ENCODE results near the gene RNF6.

The RNF6 gene

DNA sequence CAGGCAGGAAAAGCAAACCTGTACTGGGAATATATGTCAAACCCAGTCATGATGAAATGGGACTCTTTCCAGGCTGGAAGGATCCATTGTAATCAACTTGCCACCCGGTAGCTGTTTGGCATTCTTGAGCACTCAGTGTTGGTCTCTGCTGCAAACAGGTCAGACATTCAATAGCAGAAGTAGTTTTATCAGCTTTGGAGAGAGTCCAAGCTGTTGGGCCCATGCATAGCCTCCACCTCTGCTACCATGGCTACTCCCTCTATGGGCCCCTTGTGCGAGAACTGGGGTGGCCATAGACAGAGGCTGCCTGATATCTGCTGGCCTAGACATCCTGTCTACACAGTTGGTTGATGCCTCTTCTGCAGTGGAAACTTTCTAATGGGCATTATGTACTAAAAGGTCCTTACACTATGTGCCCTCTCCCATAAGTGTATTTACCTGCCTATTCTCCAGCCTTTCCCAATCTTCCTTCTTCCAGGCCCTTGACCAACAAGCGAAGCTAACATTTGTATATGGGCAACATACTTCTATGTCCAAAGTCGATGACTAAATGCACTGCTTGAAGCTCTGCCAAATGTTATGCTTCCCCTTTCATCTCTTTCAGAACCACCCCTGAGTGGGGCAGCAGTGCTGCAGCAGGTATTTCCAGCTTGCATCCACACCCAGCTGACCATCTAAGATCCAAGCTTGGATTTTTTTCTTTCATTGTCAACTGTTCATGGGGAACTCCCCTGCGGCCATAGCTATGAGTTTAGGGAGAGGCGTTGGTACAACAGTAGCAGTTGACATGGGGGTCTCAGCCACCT lies 5.3 kb upstream of the RNF6 start:
- DNase-seq (ENCODE audit: low read depth in 1 of 2, low spot score in 1 of 2) = no peak

DNA sequence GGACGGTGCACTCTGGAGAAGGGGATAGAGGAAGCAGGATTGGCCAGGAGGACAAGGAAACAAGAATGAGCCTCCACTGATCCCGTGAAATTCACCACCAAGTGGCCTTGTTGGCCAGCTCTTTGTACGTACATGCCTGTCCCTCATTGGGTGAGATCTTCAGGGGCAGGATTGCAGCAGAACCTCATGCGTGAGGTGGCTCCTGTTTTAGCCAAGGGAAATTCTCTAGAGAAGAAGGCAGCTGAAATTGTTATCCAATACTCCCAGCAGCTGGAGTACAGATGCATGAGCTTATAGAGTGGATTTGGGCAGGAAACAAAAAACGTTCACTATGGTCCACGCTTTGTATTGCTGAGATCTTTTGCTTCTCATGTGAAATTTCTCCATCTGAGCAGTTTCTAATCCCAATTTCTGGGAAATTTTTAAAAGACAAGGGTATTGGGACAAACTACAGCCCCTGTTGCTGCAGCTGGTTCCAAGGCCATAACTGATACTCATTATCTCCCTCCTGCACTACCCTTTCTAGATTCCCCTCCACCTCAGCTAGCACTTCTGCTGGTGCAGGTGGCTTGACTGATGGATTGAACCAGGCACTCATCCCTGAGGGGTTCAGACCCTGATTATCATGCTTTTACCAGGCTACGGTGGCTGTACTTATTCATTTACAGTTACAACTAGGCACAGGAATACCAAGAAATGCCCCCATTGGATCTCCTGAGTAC lies 3.9 kb upstream of the RNF6 start:
- DNase-seq (ENCODE audit: low read depth in 1 of 2, low spot score in 1 of 2) = no peak

DNA sequence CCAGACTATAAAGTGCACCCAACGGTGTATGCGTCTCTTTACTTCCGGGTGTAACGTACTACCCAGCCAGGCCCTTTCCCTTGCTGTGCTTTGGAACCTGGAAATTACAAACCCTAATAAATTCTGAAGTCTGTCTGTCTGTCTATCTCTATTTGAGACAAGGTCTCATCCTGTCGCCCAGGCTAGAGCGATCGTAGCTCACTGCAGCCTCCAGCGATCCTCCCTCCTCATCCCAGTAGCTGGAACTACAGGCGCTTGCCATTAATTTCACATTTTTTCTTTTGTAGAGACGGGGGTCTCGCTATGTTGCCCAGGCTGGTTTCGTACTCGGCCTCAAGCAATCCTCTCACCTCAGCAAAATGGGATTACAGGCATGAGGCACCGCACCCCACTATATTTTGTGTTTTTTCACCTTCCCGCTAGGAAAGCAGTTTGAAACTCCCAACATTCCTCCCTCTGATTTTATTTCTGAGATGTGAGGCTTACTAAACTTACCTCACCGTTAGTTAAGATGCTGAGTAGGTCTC lies 469 bp upstream of the RNF6 start:
- no peak for DNase-seq (ENCODE audit: low read depth in 1 of 2, low spot score in 1 of 2)

DNA sequence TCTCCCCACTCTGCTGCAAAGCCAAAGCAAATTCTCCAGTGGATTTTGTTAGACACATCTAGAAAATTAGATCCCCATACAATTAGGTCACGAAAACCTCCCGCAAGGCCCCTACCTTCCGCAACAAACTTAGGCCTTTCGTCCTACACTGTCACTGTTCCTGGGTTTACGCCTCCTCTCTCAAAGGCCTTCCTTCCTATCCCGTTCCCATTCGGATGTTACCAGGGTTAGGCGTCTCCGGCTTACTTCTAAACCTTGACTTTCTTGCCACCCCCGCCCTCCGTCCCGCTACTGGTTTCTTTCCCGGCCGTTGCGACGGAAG lies 754 bp downstream of the RNF6 start:
- no peak for DNase-seq (ENCODE audit: low read depth in 1 of 2, low spot score in 1 of 2)

DNA sequence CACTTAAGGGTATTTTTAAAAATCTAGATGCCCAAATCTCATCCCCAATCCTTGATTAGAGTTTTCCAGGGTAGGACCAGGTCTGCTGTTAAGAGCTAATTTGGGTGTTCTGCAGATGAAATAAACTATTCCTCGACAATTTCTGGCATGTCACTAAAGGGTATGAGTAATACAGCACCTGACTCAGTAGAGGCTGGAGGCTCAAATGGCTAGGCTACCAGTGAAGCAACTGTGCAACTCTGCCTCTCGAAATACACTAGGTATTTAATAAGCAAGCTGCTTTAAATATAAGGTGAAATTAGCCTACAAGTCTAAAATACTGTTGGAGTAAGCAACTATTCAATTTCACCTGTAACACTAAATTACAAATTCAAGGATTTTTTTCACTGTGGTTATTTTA lies 1.5 kb downstream of the RNF6 start:
- DNase-seq (ENCODE audit: low read depth in 1 of 2, low spot score in 1 of 2) = no peak

DNA sequence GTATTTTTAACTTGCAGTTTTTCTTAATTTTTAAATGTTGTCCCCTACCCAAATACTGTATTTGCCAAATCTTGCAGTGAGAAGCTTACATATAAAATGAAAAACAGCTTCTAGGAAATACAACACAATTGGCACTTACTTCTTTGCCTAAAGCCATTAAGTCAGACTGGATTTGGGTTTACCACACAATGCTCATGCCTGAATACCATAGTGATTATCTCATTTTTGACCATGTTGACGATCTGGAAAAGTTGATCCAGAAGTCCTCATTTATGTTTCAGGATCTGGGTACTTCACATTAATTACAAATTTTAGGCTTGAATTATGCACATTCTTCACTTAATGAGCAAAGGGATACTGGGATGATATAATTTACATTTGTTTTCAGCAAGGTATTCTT lies 2.4 kb downstream of the RNF6 start:
- DNase-seq (ENCODE audit: low read depth in 1 of 2, low spot score in 1 of 2) = no peak

DNA sequence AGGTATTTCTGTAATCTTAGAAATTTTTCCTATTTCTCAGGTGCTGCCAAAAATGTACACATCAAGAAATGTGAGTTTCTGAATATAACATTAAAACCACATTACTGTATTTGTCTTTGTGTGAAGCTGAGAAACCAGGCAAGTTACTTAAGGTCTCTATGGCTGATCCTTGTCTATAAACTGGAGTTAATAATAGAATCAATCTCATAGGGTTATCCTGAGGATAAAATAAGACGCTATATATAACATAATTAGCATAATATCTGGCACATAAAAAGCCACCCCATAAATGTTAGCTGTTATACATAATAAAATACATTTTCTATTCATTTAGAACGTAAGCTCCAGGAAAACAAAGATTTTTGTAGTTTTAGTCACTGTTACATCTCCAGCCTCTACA lies 6.1 kb downstream of the RNF6 start:
- DNase-seq (ENCODE audit: low read depth in 1 of 2, low spot score in 1 of 2) = no peak

DNA sequence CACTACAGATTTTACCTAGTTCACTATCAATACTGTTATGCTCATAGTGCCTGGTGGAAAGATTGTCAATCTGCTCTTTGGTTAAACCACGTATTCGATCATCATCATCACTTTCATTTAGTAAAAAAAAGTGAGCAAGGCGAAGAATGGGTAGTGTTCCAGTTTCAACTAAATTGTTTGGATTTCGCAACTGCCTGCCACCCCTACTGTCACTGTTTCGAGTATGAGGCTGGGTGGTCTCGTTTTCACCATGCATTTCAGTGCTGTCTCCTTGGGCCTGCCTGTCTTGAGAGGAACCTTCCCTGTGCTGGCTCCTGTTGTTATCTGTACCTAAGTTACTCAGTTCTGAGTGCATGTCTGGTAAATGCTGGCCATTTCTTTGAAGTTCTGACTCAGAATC lies 8.1 kb downstream of the RNF6 start:
- no peak for DNase-seq (ENCODE audit: low read depth in 1 of 2, low spot score in 1 of 2)

DNA sequence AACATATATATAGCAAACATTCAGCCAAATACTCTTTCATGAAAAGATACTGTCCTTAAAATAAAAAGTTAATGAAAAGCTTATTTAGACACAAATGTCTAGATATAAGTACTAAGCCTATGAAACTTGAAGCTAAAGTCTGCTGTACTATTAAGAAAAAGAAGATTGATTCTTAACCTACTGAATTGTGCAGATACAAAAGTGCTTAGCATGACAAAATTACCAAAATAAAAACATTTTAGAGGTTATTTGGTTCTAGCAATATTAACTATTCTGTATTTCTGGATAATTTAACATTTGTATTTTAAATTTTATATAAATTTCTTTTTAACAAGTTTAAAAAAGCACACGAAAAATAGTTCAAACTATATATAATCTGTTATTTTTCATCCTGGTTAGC lies 8.8 kb downstream of the RNF6 start:
- no peak for DNase-seq (ENCODE audit: low read depth in 1 of 2, low spot score in 1 of 2)

DNA sequence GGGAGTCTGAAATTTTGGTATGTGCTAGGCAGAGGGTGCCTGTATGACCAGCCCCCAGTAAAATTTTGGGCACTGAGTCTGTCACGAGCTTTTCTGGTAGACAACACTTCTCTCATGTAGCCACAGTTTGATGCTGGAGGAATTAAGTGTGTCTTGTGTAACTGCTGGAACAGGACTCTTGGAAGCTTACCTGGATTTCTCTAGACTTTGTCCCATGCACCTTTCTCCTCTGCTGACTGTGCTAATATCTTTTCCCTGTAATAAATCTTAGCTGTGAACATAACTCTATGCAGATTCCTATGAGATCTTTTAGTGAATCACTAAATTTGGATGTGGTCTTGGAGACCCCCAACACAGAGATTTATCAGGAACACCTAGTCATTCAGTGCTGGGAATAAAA lies 13.8 kb downstream of the RNF6 start:
- DNase-seq (ENCODE audit: low read depth in 1 of 2, low spot score in 1 of 2) = no peak

DNA sequence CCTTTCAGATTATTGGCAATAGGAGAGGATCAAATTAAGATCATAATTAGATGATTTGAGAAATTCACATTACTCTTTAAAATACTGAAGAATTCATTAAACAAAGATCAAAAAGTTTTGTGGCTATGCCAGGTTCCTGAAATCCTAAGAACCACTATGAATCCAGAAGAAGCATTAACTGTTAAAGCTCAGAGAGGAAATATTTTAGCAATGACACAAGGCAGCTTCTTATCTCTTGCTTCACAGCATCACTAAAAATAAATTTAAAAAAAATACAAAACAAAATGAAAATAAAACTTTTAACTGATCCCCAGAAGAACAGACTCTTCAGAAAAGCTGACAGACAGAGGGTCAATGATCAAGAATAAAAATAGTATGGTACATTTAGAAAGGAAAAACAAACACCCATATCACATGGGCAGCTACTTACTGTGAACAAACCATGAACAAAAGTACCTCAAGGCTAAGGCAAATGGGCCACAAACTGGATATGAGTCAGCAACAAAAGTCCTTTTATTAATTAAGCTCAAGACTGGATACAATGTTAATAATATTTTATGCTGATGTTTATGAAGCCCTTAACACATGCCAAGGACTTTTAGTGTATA lies 19.6 kb downstream of the RNF6 start:
- DNase-seq (ENCODE audit: low read depth in 1 of 2, low spot score in 1 of 2) = no peak

DNA sequence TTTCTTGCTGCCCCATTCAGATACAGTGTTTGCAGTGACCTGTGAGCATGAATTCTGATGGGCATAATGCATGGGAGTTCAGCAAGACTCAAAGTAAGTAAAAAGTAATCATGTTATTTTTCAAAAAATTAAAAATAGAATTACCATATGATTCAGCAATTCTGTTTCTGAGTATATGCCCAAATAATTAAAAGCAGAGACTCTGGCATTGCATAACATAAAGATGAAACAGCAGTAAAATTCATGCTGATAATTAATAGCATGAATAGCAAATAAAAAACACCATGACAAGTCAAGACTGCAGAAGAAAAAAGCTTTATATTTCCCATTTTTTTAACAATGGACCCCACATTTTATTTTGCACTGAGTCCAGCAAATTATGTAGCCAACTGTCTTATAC lies 21.3 kb downstream of the RNF6 start:
- no peak for DNase-seq (ENCODE audit: low read depth in 1 of 2, low spot score in 1 of 2)

DNA sequence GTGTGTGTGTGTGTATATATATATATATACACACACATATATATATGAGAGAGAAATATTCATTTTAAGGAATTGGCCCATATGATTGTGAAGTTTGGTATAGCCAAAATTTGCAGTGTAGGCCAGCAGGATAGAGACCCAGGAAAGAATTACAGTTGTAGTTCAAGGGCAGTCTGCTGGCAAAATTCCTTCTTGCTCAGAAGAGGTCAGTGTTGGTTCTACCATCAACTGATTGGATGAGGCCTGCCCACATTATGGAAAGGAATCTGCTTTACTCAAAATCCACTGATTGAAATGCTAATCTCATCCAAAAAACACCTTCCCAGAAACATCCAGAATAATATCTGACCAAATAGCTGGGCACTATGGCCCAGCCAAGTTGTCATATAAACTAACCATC lies 24.0 kb downstream of the RNF6 start:
- no peak for DNase-seq (ENCODE audit: low read depth in 1 of 2, low spot score in 1 of 2)

DNA sequence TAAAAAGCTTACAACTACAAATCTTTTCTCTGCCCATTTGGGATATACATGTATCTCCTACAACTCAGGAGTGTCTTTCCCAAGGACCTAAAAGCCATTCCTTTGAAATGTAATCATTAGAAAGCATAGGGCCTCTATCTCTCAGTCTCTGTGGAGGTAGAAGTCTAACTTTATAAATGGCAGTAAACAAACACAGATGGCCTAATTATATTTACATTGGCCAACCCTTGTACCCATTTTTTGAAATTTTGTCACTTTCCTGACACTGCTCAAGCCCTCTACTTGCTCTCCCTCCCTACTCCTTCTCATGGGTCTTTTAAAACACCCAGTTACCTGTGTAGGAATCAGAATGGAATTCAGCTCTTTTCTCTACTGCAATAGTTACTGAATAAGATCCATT lies 24.8 kb downstream of the RNF6 start:
- DNase-seq (ENCODE audit: low read depth in 1 of 2, low spot score in 1 of 2) = no peak

DNA sequence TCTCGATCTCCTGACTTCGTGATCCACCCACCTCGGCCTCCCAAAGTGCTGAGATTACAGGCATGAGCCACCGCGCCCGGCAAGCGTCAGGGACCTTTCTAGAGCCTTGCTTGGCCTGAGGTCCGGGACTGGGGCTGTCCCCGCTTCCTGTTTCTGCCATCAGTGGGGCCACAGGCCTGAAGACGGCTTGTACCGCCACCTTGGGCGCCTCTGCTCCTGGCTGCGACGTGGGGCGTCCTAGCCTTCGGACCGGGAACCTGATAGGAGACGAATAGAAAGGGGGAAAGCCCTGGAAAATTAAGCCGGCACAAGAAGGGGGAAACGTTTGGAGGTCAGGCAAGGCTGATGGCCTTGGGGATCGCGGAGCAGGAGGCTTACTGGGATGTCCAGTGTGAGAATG lies 35.1 kb downstream of the RNF6 start:
- DNase-seq (ENCODE audit: low read depth in 1 of 2, low spot score in 1 of 2) = no peak

DNA sequence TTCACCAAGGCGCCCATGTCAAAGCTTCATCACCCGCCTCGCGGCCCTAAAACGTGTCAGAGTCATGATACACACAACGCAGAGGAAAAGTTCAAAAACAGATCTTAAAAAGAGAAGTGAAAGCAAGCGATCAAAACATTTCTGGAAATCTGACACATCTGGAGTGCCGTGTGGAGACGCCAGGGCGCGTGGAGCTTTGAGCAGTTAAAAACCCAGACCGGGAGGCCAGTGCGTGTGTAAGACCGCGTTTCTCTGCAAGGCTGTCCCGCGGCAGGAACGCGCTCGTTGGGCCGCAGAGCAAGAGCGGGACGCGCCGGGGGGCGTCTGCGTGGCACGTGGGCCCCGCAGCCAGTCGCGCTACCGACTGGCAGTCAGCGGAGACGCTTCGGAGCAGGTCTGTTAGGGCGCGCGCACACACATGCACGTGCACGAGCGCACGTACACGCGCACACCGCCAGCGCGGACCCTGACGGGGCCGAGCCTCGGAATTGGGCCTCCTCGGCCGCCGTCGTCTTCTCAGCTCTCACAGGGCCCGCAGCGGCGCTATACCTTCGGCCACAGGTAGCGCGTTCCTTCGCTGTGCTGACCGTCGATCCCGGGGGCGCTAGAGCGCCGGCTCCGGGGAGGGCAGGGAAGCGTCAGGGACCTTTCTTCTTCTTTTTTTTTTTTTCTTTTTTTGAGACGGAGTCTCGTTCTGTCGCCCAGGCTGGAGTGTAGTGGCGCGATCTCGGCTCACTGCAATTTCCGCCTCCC lies 35.8 kb downstream of the RNF6 start:
- peak; percentile 81 to 86 for DNase-seq (ENCODE audit: low read depth in 1 of 2, low spot score in 1 of 2)

DNA sequence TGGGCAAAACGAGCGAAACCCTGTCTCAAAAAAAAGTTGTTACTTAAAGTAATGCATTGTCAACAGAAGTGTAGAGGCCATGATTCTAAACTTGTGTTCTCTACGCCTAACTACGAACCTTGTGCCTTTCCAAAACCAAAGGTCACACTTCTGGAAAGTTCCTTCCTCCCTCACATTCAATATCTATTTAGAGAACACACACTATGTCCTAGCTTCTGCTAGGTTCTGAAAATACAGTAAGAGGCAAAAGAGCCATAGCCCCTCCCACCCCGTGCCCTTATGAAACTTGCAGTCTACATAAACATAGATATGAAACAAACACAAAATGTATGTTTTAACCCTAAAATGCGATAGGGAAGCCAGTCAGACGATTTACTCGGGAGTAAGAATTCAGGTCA lies 36.4 kb downstream of the RNF6 start:
- DNase-seq (ENCODE audit: low read depth in 1 of 2, low spot score in 1 of 2) = no peak

DNA sequence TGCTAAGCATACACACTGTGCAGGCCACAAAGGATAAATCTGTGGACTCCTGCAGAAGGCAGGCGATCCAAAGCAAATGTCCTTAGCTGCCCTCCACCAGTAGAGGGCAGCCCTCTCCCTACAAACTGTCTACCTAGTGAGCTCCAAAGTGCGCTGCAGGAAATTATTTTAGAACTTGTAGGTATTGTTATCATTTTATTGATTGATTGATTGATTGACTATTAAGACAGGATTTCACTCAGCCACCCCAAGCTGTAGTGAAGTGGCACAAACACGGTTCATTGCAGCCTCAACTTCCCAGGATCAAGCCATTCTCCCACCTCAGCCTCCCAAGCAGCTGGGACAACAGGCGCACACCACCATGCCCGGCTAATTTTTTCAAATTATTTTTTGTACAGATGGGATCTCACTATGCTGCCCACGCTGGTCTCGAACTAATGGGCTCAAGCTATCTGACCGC lies 37.3 kb downstream of the RNF6 start:
- DNase-seq (ENCODE audit: low read depth in 1 of 2, low spot score in 1 of 2) = peak; percentile 31 to 44

DNA sequence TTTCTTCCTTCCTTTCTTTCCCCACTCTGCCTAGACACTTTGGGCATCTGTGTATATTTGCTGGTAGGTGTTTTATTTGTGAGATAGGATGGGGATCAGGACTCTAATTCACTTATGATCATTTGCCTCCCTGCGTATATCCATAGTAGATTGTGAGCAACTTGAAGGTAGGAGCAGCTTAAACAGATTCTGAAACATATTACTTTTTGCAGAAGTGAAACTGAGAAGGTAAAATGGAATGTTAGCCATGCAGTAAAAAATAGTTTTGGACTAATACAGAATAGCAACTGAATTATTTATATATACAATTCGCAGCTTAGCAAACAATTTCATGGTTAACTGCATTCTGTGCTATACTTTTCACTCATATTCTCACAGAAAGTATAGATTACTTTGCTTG lies 38.7 kb downstream of the RNF6 start:
- DNase-seq (ENCODE audit: low read depth in 1 of 2, low spot score in 1 of 2) = no peak

DNA sequence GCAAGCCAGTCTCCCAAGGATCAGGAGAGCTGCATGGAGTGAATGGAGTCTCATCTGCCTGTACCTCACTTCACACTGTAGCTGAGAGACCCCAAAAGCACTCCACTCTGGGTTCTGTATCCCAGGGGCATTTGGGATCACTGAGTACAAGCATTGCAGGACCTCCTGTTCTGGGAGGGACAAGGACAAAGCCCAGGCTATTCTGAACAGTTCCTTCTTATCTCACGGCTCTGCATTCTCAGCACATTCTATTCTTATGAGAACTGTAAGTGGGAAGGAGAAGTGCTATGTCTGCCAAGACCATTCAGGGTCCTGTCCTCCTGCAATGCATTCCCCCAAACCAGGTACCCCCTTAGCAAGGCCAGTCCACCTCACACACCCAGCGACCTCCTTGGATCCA lies 42.8 kb downstream of the RNF6 start:
- no peak for DNase-seq (ENCODE audit: low read depth in 1 of 2, low spot score in 1 of 2)

DNA sequence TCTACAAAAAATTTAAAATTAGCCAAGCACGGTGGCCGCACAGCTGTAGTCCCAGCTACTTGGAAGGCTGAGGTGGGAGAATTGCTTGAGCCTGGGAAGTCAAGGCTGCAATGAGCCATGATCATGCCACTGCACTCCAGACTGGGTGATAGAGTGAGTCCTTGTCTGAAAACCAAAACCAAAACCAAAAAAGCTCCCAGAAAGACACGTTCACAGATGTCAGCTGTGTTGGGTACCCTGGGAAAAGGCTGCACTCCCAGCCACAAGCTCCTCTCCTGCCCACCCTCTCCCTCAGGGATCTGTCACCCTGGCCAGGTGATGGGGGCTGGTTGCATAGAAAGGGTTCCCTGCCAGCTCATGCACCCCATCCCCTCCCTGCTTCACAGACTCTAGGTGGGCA lies 53.3 kb downstream of the RNF6 start:
- DNase-seq (ENCODE audit: low read depth in 1 of 2, low spot score in 1 of 2) = no peak
